HepG2 (cell line): ENCODE measurements around the gene TCFL5. TPM values are rescaled to one million over a fixed set of nuclear protein-coding genes. Genes with fewer than 3 reads are reported as not detected.

ENCODE experiments used
- BCL6 ChIP-seq: IDR thresholded peaks from 2 replicates; pipeline ENCODE4 v1.6.1; 2016; ENCODE audit warnings: missing genetic modification reagents, missing compliant biosample characterization
- CBFB ChIP-seq: sonication (generic); formaldehyde crosslinking; IDR thresholded peaks from 2 replicates; pipeline ENCODE4 v1.4.0; 2020; ENCODE audit warnings: missing genetic modification reagents
- ELF3 ChIP-seq: IDR thresholded peaks from 2 replicates; pipeline ENCODE4 v1.6.1; 2016; ENCODE audit warnings: missing genetic modification reagents, missing compliant biosample characterization
- FLYWCH1 ChIP-seq: sonication (generic); formaldehyde crosslinking; IDR thresholded peaks from 2 replicates; pipeline ENCODE4 v1.8.1; 2023; ENCODE audit warnings: mild to moderate bottlenecking, missing genetic modification reagents
- HDAC2 ChIP-seq: sonication (generic); formaldehyde crosslinking; IDR thresholded peaks from 2 replicates; pipeline ENCODE4 v1.4.0; 2020; ENCODE audit warnings: missing genetic modification reagents
- MIER2 ChIP-seq: IDR thresholded peaks from 2 replicates; pipeline ENCODE4 v1.6.1; 2016; ENCODE audit warnings: missing biosample characterization, missing genetic modification reagents
- MXI1 ChIP-seq: IDR thresholded peaks from 3 replicates; pipeline ENCODE4 v1.6.1; 2012; ENCODE audit warnings: low read depth, low read length, inconsistent platforms, borderline replicate concordance
- PHF20 ChIP-seq: sonication (generic); formaldehyde crosslinking; IDR thresholded peaks from 2 replicates; pipeline ENCODE4 v1.5.0; 2020; ENCODE audit warnings: mild to moderate bottlenecking, missing genetic modification reagents
- RELA ChIP-seq: sonication (generic); formaldehyde crosslinking; IDR thresholded peaks from 2 replicates; pipeline ENCODE4 v1.4.0; 2020; ENCODE audit warnings: missing genetic modification reagents
- SP140L ChIP-seq: sonication (generic); formaldehyde crosslinking; IDR thresholded peaks from 2 replicates; pipeline ENCODE4 v1.4.0; 2020; ENCODE audit warnings: missing genetic modification reagents, borderline replicate concordance
- SP5 ChIP-seq: IDR thresholded peaks from 2 replicates; pipeline ENCODE4 v1.6.1; 2016; ENCODE audit warnings: low read depth, borderline replicate concordance
- ZNF292 ChIP-seq: sonication (generic); formaldehyde crosslinking; IDR thresholded peaks from 2 replicates; pipeline ENCODE4 v1.8.1; 2022; ENCODE audit warnings: mild to moderate bottlenecking, low read depth, missing genetic modification reagents, borderline replicate concordance
- ZNF468 ChIP-seq: sonication (generic); formaldehyde crosslinking; IDR thresholded peaks from 2 replicates; pipeline ENCODE4 v1.8.0; 2022; ENCODE audit warnings: mild to moderate bottlenecking, moderate library complexity, missing genetic modification reagents
- ZNF572 ChIP-seq: sonication (generic); formaldehyde crosslinking; IDR thresholded peaks from 2 replicates; pipeline ENCODE4 v1.5.1; 2020; ENCODE audit warnings: mild to moderate bottlenecking, missing genetic modification reagents
- ZNF598 ChIP-seq: sonication (generic); formaldehyde crosslinking; IDR thresholded peaks from 2 replicates; pipeline ENCODE4 v1.5.1; 2020; ENCODE audit warnings: mild to moderate bottlenecking, missing genetic modification reagents, borderline replicate concordance
- ZNF616 ChIP-seq: sonication (generic); formaldehyde crosslinking; IDR thresholded peaks from 2 replicates; pipeline ENCODE4 v1.5.0; 2020; ENCODE audit warnings: low read depth, mild to moderate bottlenecking, missing genetic modification reagents
- ZNF644 ChIP-seq: IDR thresholded peaks from 2 replicates; pipeline ENCODE4 v1.6.1; 2016; ENCODE audit warnings: low read depth
- ZNF674 ChIP-seq: sonication (generic); formaldehyde crosslinking; IDR thresholded peaks from 2 replicates; pipeline ENCODE4 v1.5.0; 2020; ENCODE audit warnings: low read depth, mild to moderate bottlenecking, missing genetic modification reagents
- ZNF720 ChIP-seq: sonication (generic); formaldehyde crosslinking; IDR thresholded peaks from 2 replicates; pipeline ENCODE4 v1.4.0; 2020; ENCODE audit warnings: missing genetic modification reagents
- ZNF746 ChIP-seq: sonication (generic); formaldehyde crosslinking; IDR thresholded peaks from 2 replicates; pipeline ENCODE4 v1.8.0; 2022; ENCODE audit warnings: mild to moderate bottlenecking, missing genetic modification reagents
- polyA plus RNA-seq, 8 experiments: library from polyadenylated mRNA; depleted of rRNA in 3 of 8; stranded (reverse) in 7 of 8; unstranded in 1 of 8; fragments of >200 nt; fragmentation: Illumina TruSeq in 4 of 8; extraction: Trizol in 4 of 8; gene quantifications; 2 replicates each; pipeline versions ENCODE4 v1.2.1 to v1.2.3, GENCODE V29; 2011 to 2016; ENCODE audit warnings: low read depth in 4 of 8, missing spikeins in 1 of 8, mixed read lengths in 1 of 8; ENCODE audit not compliant: insufficient read depth in 1 of 8
- total RNA-seq, 5 experiments: library from RNA; depleted of rRNA; stranded (reverse); fragments of >200 nt; fragmentation: Illumina TruSeq; extraction: Trizol; gene quantifications; 2 replicates each; pipeline ENCODE4 v1.2.3, GENCODE V29; 2016; ENCODE audit warnings: low read depth in 1 of 5
- TF ChIP-seq, protein P1 (sequence below): sonication (generic); formaldehyde crosslinking; IDR thresholded peaks from 2 replicates; pipeline ENCODE4 v1.9.0; 2021; ENCODE audit warnings: missing genetic modification reagents, borderline replicate concordance
- TF ChIP-seq, protein P2 (sequence below): sonication (generic); formaldehyde crosslinking; IDR thresholded peaks from 2 replicates; pipeline ENCODE4 v1.5.0; 2020; ENCODE audit warnings: mild to moderate bottlenecking, low read depth, missing genetic modification reagents, borderline replicate concordance
- TF ChIP-seq, protein P3 (sequence below): IDR thresholded peaks from 2 replicates; pipeline ENCODE4 v1.6.1; 2016; ENCODE audit warnings: low read depth
- TF ChIP-seq, protein P4 (sequence below): sonication (generic); formaldehyde crosslinking; IDR thresholded peaks from 2 replicates; pipeline ENCODE4 v1.8.0; 2022; ENCODE audit warnings: mild to moderate bottlenecking, missing genetic modification reagents, moderate library complexity
- TF ChIP-seq, protein P5 (sequence below): sonication (generic); formaldehyde crosslinking; IDR thresholded peaks from 2 replicates; pipeline ENCODE4 v1.8.1; 2023; ENCODE audit warnings: missing genetic modification reagents, inconsistent platforms, borderline replicate concordance

Gene TCFL5
- total and polyA plus RNA-seq, 2 of the 13 experiments (the other 11 are each of a cell fraction or from before 2014, with no cell fraction given), result 14.8 to 20.0 TPM

DNA sequence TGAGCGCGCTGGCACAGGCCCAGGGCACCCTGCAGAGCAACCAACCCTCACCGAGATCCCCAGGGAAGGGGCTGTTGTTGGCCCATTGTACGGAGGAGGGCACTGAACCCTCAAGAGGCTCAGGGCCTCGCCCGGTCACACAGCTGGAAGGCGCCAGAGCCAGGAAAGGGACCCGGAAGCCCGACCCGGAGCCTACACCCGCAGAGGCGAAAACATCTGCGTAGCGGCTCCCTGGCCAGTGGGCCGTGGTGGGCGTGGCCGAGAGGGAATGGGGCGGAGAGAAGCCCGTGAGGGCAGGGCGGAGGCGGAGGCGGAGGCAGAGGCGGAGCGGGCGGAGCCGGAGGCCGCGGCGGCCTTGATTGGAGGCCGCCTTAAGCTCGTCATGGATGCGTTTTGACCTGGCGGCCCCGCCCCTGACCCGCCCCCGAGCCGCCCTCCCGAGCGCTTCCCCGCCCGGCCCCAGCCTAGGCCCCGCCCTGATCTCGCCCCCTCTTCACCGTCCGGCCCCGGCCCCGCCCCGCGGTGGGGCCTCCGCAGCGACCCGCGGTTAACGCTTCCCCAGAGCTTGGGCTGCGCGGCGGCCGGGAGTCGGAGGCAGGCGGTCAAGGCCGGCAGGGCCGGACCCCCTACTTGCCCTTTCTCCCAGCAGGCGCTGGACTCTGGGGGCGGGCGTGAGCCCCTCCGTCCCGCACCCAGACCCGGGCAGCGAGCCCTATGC is 67.5 kb downstream of the TCFL5 start (continued):
- TF ChIP-seq, protein P1, sequence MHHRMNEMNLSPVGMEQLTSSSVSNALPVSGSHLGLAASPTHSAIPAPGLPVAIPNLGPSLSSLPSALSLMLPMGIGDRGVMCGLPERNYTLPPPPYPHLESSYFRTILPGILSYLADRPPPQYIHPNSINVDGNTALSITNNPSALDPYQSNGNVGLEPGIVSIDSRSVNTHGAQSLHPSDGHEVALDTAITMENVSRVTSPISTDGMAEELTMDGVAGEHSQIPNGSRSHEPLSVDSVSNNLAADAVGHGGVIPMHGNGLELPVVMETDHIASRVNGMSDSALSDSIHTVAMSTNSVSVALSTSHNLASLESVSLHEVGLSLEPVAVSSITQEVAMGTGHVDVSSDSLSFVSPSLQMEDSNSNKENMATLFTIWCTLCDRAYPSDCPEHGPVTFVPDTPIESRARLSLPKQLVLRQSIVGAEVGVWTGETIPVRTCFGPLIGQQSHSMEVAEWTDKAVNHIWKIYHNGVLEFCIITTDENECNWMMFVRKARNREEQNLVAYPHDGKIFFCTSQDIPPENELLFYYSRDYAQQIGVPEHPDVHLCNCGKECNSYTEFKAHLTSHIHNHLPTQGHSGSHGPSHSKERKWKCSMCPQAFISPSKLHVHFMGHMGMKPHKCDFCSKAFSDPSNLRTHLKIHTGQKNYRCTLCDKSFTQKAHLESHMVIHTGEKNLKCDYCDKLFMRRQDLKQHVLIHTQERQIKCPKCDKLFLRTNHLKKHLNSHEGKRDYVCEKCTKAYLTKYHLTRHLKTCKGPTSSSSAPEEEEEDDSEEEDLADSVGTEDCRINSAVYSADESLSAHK (CRISPR knock-in tag), result no peak
- no peak for TF ChIP-seq ZNF616
- TF ChIP-seq ZNF674 (CRISPR knock-in tag), result peak; percentile 87; the same call in 1 of the 2 replicates
- TF ChIP-seq, protein P2, sequence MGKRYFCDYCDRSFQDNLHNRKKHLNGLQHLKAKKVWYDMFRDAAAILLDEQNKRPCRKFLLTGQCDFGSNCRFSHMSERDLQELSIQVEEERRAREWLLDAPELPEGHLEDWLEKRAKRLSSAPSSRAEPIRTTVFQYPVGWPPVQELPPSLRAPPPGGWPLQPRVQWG, result no peak
- peak; percentile 98 for TF ChIP-seq ZNF572 (CRISPR knock-in tag)
- no peak for TF ChIP-seq ZNF292
- peak; percentile 26; the same call in 1 of the 2 replicates for TF ChIP-seq HDAC2
- TF ChIP-seq, protein P3, sequence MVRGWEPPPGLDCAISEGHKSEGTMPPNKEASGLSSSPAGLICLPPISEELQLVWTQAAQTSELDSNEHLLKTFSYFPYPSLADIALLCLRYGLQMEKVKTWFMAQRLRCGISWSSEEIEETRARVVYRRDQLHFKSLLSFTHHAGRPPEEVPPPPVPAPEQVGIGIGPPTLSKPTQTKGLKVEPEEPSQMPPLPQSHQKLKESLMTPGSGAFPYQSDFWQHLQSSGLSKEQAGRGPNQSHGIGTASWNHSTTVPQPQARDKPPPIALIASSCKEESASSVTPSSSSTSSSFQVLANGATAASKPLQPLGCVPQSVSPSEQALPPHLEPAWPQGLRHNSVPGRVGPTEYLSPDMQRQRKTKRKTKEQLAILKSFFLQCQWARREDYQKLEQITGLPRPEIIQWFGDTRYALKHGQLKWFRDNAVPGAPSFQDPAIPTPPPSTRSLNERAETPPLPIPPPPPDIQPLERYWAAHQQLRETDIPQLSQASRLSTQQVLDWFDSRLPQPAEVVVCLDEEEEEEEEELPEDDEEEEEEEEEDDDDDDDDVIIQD (CRISPR knock-in tag), result 0 out of 2 replicates have a peak, but pooled peaks have one; percentile 39
- no peak; the same call in 1 of the 2 replicates for TF ChIP-seq ZNF598 (CRISPR knock-in tag)
- peak; percentile 69 for TF ChIP-seq SP5
- TF ChIP-seq CBFB (CRISPR knock-in tag), result peak; percentile 74
- no peak for TF ChIP-seq SP140L (CRISPR knock-in tag)
- TF ChIP-seq ZNF468 (CRISPR knock-in tag), result no peak
- TF ChIP-seq BCL6 (CRISPR knock-in tag), result peak; percentile 20; the same call in 1 of the 2 replicates
- TF ChIP-seq, protein P4, sequence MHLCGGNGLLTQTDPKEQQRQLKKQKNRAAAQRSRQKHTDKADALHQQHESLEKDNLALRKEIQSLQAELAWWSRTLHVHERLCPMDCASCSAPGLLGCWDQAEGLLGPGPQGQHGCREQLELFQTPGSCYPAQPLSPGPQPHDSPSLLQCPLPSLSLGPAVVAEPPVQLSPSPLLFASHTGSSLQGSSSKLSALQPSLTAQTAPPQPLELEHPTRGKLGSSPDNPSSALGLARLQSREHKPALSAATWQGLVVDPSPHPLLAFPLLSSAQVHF (CRISPR knock-in tag), result peak; percentile 53; the same call in 1 of the 2 replicates
- TF ChIP-seq RELA, result 0 out of 2 replicates have a peak, but pooled peaks have one; percentile 46
- TF ChIP-seq, protein P5, sequence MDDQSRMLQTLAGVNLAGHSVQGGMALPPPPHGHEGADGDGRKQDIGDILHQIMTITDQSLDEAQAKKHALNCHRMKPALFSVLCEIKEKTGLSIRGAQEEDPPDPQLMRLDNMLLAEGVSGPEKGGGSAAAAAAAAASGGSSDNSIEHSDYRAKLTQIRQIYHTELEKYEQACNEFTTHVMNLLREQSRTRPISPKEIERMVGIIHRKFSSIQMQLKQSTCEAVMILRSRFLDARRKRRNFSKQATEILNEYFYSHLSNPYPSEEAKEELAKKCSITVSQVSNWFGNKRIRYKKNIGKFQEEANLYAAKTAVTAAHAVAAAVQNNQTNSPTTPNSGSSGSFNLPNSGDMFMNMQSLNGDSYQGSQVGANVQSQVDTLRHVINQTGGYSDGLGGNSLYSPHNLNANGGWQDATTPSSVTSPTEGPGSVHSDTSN, result no peak
- TF ChIP-seq FLYWCH1 (CRISPR knock-in tag), result no peak
- TF ChIP-seq ZNF720 (CRISPR knock-in tag), result peak; percentile 84; the same call in 1 of the 2 replicates
- TF ChIP-seq MIER2 (CRISPR knock-in tag), result peak; percentile 55; the same call in 1 of the 2 replicates
- no peak for TF ChIP-seq ZNF644 (CRISPR knock-in tag)
- peak; percentile 76; the same call in 1 of the 3 replicates for TF ChIP-seq MXI1
- TF ChIP-seq ELF3 (CRISPR knock-in tag), result peak; percentile 91
- peak; percentile 5; the same call in 1 of the 2 replicates for TF ChIP-seq ZNF746 (CRISPR knock-in tag)
- peak; percentile 57 for TF ChIP-seq PHF20 (CRISPR knock-in tag)
